Thymus (tissue), 11 donors: ENCODE measurements around the gene DCLK3. TPM values are rescaled to one million over a fixed set of nuclear protein-coding genes. Genes with fewer than 3 reads are reported as not detected.

Experiments used
- DNase-seq, 9 donors: peaks; one replicate each; pipeline ENCODE4 v3.0.0-alpha.2; 2013; ENCODE audit warnings: low spot score in 9 of 9, low read depth in 6 of 9, missing footprints in 1 of 9
- H3K27ac ChIP-seq, 2 donors: one replicate each; pipeline ENCODE4 v1.5.1; 2013; ENCODE audit warnings: control low read depth in 1 of 2, low read depth in 1 of 2, low read length in 1 of 2, mild to moderate bottlenecking in 1 of 2, moderate library complexity in 1 of 2
- H3K27me3 ChIP-seq, 2 donors: one replicate each; pipeline ENCODE4 v1.5.1; 2013; ENCODE audit warnings: low read length in 1 of 2; ENCODE audit not compliant: control insufficient read depth in 2 of 2, insufficient read depth in 1 of 2
- H3K36me3 ChIP-seq, 2 donors: one replicate each; pipeline ENCODE4 v1.5.1; 2013; ENCODE audit warnings: low read length in 1 of 2, mild to moderate bottlenecking in 1 of 2, moderate library complexity in 1 of 2; ENCODE audit not compliant: control insufficient read depth in 2 of 2, insufficient read depth in 2 of 2
- H3K4me1 ChIP-seq, 2 donors: one replicate each; pipeline ENCODE4 v1.5.1; 2013; ENCODE audit warnings: low read length in 2 of 2; ENCODE audit not compliant: control insufficient read depth in 2 of 2, insufficient read depth in 2 of 2
- H3K4me3 ChIP-seq, 2 donors: one replicate each; pipeline ENCODE4 v1.5.1; 2013; ENCODE audit warnings: low read length in 2 of 2, control low read depth in 1 of 2, mild to moderate bottlenecking in 1 of 2
- H3K9me3 ChIP-seq, 2 donors: one replicate each; pipeline ENCODE4 v1.5.1; 2013; ENCODE audit warnings: low read length in 1 of 2, mild to moderate bottlenecking in 1 of 2; ENCODE audit not compliant: control insufficient read depth in 2 of 2, insufficient read depth in 1 of 2
- WGBS: extraction: QIAGEN DNeasy Blood & Tissue Kit; methylation state at CpG from one replicate; pipeline ENCODE4 v1.1.7; 2013; 5-methylcytosine and 5-hydroxymethylcytosine counted together
- polyA plus RNA-seq: library from polyadenylated mRNA; stranded (reverse); fragments of 200-250 nt; gene quantifications from one replicate; pipeline ENCODE4 v1.2.3, GENCODE V29; 2013
- total RNA-seq: library from RNA; stranded (reverse); fragments of 120-200 nt; gene quantifications from one replicate; pipeline ENCODE4 v1.2.4, GENCODE V29; 2013
- donor health status: healthy.

Gene DCLK3
- total and polyA plus RNA-seq, 2 donors: 0.38 to 0.41 TPM

GRCh38 chr3:36674816-36675215 is 89.5 kb downstream of the DCLK3 start:
- 79% methylated on average over 11 of the region's 11 CpGs for WGBS
- Histone ChIP-seq H3K27me3 (no peaks in the 10 kb centered on the region), H3K27ac (no peak overlapping the region), H3K36me3 (no peaks in the 10 kb centered on the region), H3K4me3 (no peak overlapping the region), H3K4me1 (no peaks in the 10 kb centered on the region), H3K9me3 (no peaks in the 10 kb centered on the region)
- DNase-seq: no peak

GRCh38 chr3:36669764-36670163 is 94.6 kb downstream of the DCLK3 start:
- 97% methylated on average over 3 of the region's 3 CpGs for WGBS
- no peak overlapping the region for H3K27ac ChIP-seq
- DNase-seq: no peak

GRCh38 chr3:36666166-36666565 is 98.2 kb downstream of the DCLK3 start:
- H3K36me3 ChIP-seq: no peaks in the 10 kb centered on the region
- H3K27me3 ChIP-seq: no peaks in the 10 kb centered on the region
- no peaks in the 10 kb centered on the region for H3K4me1 ChIP-seq
- no peak overlapping the region for H3K4me3 ChIP-seq
- H3K9me3 ChIP-seq: no peaks in the 10 kb centered on the region
- no peak overlapping the region for H3K27ac ChIP-seq
- 88% methylated on average over 2 of the region's 2 CpGs for WGBS
- no peak for DNase-seq

More at GRCh38 chr3:36669764-36670163, 94.6 kb downstream of the DCLK3 start:
- Histone ChIP-seq H3K9me3 (no peaks in the 10 kb centered on the region), H3K4me3 (no peak overlapping the region), H3K27me3 (no peaks in the 10 kb centered on the region), H3K36me3 (no peaks in the 10 kb centered on the region), H3K4me1 (no peaks in the 10 kb centered on the region)

GRCh38 chr3:36663666-36664291 is 100.6 kb downstream of the DCLK3 start:
- Histone ChIP-seq H3K36me3 (no peaks in the 10 kb centered on the region), H3K4me3 (no peak overlapping the region), H3K9me3 (no peaks in the 10 kb centered on the region), H3K27me3 (no peaks in the 10 kb centered on the region), H3K4me1 (no peaks in the 10 kb centered on the region), H3K27ac (no peak overlapping the region)
- 95% methylated on average over 2 of the region's 2 CpGs for WGBS
- no peak for DNase-seq

- H3K27ac ChIP-seq: no peak overlapping the region
- 73% methylated on average over 4 of the region's 4 CpGs for WGBS
- no peaks in the 10 kb centered on the region for H3K9me3 ChIP-seq
Measured at GRCh38 chr3:36662626-36663025, 101.7 kb downstream of the DCLK3 start.

More at GRCh38 chr3:36662626-36663025, 101.7 kb downstream of the DCLK3 start:
- no peak overlapping the region for H3K4me3 ChIP-seq
- H3K36me3 ChIP-seq: no peaks in the 10 kb centered on the region
- no peaks in the 10 kb centered on the region for H3K27me3 ChIP-seq
- DNase-seq: no peak
- H3K4me1 ChIP-seq: no peaks in the 10 kb centered on the region

Other genes with a start within 250 kb of the DCLK3 start
- gene TRANK1, start 180.5 kb upstream of the DCLK3 start, total RNA-seq: 19.0 TPM
- gene TRANK1, start 180.5 kb upstream of the DCLK3 start, polyA plus RNA-seq: 6.8 TPM
- 22.6 TPM for gene EPM2AIP1, start 228.6 kb upstream of the DCLK3 start, total RNA-seq
- 11.3 TPM for gene EPM2AIP1, start 228.6 kb upstream of the DCLK3 start, polyA plus RNA-seq
- 59.2 TPM for gene MLH1, start 229.0 kb upstream of the DCLK3 start, total RNA-seq
- gene MLH1, start 229.0 kb upstream of the DCLK3 start, polyA plus RNA-seq: 21.9 TPM